GM10266 (cell line): ENCODE results near the gene SHC3.

Source experiments
- DNase-seq: peaks from one replicate; pipeline ENCODE4 v3.0.0; 2012; ENCODE audit errors: extremely low spot score
- CTCF ChIP-seq: IDR thresholded peaks from 2 replicates; pipeline ENCODE4 v1.5.1; 2012; ENCODE audit warnings: mild to moderate bottlenecking, low read depth; ENCODE audit not compliant: control insufficient read depth, insufficient read depth; ENCODE audit errors: missing control alignments

Gene SHC3

GRCh38 chr9:88971131-88971960, 207.3 kb downstream of the SHC3 start:
- DNase-seq, result no peak
- no peak for TF ChIP-seq CTCF

- TF ChIP-seq CTCF, result no peak
- no peak for DNase-seq
These were observed 208.8 kb downstream of the SHC3 start for GRCh38 chr9:88969646-88970373.

- no peak for DNase-seq
- TF ChIP-seq CTCF, result no peak
These were observed 209.8 kb downstream of the SHC3 start for GRCh38 chr9:88968799-88969198.

GRCh38 chr9:88966894-88967676, 211.5 kb downstream of the SHC3 start:
- no peak for TF ChIP-seq CTCF
- no peak for DNase-seq

- no peak for DNase-seq
- no peak for TF ChIP-seq CTCF
These were observed 213.1 kb downstream of the SHC3 start for GRCh38 chr9:88965473-88965872.

GRCh38 chr9:88960632-88961031, 218.0 kb downstream of the SHC3 start:
- no peak for TF ChIP-seq CTCF
- DNase-seq, result no peak
